ENCODE data around the gene SULT1C3.

DNA sequence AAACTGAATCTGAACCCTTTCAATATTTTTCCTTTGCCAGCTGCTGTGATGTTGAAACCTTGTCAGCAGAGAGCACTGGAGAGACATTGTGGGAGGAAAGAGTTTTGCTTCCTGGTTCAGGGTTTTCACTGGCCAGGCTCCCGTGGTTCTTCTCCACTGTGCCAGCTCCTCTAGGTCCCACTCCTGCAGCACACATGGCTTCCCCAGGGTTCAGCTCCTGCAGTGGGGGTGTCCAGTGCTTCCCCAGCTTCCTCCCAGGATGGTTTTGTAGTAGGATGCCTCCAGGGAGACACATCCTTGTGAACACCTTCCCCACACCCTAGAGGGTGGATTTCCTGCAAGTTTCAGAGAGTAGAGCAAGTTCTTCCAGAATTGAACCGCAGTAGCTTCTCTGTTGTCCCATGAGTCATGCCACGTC, 24.0 kb upstream of the SULT1C3 start:
- TF ChIP-seq, protein P1, sequence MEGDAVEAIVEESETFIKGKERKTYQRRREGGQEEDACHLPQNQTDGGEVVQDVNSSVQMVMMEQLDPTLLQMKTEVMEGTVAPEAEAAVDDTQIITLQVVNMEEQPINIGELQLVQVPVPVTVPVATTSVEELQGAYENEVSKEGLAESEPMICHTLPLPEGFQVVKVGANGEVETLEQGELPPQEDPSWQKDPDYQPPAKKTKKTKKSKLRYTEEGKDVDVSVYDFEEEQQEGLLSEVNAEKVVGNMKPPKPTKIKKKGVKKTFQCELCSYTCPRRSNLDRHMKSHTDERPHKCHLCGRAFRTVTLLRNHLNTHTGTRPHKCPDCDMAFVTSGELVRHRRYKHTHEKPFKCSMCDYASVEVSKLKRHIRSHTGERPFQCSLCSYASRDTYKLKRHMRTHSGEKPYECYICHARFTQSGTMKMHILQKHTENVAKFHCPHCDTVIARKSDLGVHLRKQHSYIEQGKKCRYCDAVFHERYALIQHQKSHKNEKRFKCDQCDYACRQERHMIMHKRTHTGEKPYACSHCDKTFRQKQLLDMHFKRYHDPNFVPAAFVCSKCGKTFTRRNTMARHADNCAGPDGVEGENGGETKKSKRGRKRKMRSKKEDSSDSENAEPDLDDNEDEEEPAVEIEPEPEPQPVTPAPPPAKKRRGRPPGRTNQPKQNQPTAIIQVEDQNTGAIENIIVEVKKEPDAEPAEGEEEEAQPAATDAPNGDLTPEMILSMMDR (optimal IDR thresholded peaks at IDR 0.05 in 1 of 3, IDR thresholded peaks at IDR 0.05 in 1 of 3, conservative IDR thresholded peaks at IDR 0.05 in 1 of 3; ENCODE audit: extremely low read depth in 1 of 3, insufficient read depth in 2 of 3, low read length in 3 of 3): peak; percentile 56 to 66 (median 58)
- TF ChIP-seq EZH2 (IDR thresholded peaks at IDR 0.05; ENCODE audit: low read length): no peak

Measured in keratinocyte (primary cell).